Heart left ventricle (tissue), 13 donors: ENCODE results near the gene UPF2.
"Not testable (repeated sequence)": the region's sequence is repeated elsewhere in the genome, so short reads cannot be mapped to it uniquely, and the experiment has no call there.

Experiments used
- POLR2A ChIP-seq, 2 donors: fragments of 450-650 bp; IDR thresholded peaks; one replicate each; pipeline ENCODE4 v1.6.1; 2017; ENCODE audit warnings: antibody characterized with exemption in 2 of 2, mild to moderate bottlenecking in 2 of 2, moderate library complexity in 2 of 2
- TF ChIP-seq, protein P1 (sequence below), 12 donors: fragments of 200-600 bp; sonication (generic) in 4 of 12; IDR thresholded peaks; one replicate each; pipeline versions ENCODE4 v1.5.0 to v1.8.0; 2018 to 2022; ENCODE audit warnings: antibody characterized with exemption in 12 of 12, mild to moderate bottlenecking in 5 of 12
- donor health status: ischemic (EF 13 %, LVEDD 7.1; RV severe dilation, severe dysfunction).
- donor health status: DM: no; HTN: yes; CAD: no.
- donor health status: DM: no; HTN: no; CAD: no.
- donor health status: ischemic (EF 25% LVEDD 6.9; RV normal size, moderate dysfunction).
- donor health status: ischemic (EF 25% LVEDD 5.7; RV mildly dilated, moderate dysfunction).
- donor health status: ischemic (EF 35%, LVEDD 5.7; RV mildly dilated, moderate dysfunction).
- donor health status: nonischemic (EF 11% LVEDD 7.7; RV severe dilation, severe dysfunction).
- donor health status: DM: yes; HTN: yes; CAD: no.
- donor health status: PGD.
- donor health status: ischemic (EF 29% LVEDD 5.4; RV normal size, mild dysfunction).
- donor health status: nonischemic (EF 23%, LVEDD 6.1; RV moderate dilation, normal function).

DNA sequence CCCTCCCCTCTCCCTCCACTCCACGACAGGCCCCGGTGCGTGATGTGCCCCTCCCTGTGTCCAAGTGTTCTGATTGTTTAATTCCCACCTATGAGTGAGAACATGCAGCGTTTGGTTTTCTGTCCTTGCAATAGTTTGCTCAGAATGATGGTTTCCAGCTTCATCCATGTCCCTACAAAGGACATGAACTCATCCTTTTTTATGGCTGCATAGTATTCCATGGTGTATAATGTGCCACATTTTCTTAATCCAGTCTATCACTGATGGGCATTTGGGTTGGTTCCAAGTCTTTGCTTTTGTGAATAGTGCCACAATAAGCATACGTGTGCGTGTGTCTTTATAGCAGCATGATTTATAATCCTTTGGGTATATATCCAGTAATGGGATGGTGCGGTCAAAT is 70.1 kb downstream of the UPF2 start:
- not testable (repeated sequence) for TF ChIP-seq POLR2A (IDR thresholded peaks at IDR 0.05)
- TF ChIP-seq, protein P1, sequence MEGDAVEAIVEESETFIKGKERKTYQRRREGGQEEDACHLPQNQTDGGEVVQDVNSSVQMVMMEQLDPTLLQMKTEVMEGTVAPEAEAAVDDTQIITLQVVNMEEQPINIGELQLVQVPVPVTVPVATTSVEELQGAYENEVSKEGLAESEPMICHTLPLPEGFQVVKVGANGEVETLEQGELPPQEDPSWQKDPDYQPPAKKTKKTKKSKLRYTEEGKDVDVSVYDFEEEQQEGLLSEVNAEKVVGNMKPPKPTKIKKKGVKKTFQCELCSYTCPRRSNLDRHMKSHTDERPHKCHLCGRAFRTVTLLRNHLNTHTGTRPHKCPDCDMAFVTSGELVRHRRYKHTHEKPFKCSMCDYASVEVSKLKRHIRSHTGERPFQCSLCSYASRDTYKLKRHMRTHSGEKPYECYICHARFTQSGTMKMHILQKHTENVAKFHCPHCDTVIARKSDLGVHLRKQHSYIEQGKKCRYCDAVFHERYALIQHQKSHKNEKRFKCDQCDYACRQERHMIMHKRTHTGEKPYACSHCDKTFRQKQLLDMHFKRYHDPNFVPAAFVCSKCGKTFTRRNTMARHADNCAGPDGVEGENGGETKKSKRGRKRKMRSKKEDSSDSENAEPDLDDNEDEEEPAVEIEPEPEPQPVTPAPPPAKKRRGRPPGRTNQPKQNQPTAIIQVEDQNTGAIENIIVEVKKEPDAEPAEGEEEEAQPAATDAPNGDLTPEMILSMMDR (IDR thresholded peaks at IDR 0.05) = not testable (repeated sequence)
